Thyroid gland (tissue), 4 donors: ENCODE data around the gene OTC. TPM values are rescaled to one million over a fixed set of nuclear protein-coding genes. Genes with fewer than 3 reads are reported as not detected.
A peak's percentile ranks its signal among the peaks of the same experiment; 100 is the strongest.

ENCODE experiments used
- DNase-seq, 2 donors: peaks; one replicate each; pipeline ENCODE4 v3.0.0-alpha.2; 2019
- H3K27ac ChIP-seq, 3 donors: fragments of 200-600 bp; sonication (generic); 1 replicate in 2 of 3; 2 replicates in 1 of 3; pipeline ENCODE4 v1.5.1; 2016 to 2019; ENCODE audit warnings: mild to moderate bottlenecking in 1 of 3, moderate library complexity in 1 of 3
- H3K27me3 ChIP-seq: fragments of 200-600 bp; sonication (generic); one replicate; pipeline ENCODE4 v1.5.1; 2019
- H3K36me3 ChIP-seq, 2 donors: fragments of 200-600 bp; sonication (generic); one replicate each; pipeline ENCODE4 v1.5.1; 2016 to 2019
- H3K4me1 ChIP-seq, 2 donors: fragments of 200-600 bp; sonication (generic); one replicate each; pipeline ENCODE4 v1.5.1; 2017 to 2019
- H3K4me3 ChIP-seq, 3 donors: fragments of 200-600 bp; sonication (generic); replicated peaks in 1 of 3; 1 replicate in 2 of 3; 2 replicates in 1 of 3; pipeline ENCODE4 v1.5.1; 2016; ENCODE audit warnings: mild to moderate bottlenecking in 1 of 3
- H3K9me3 ChIP-seq: fragments of 200-600 bp; sonication (generic); one replicate; pipeline ENCODE4 v1.5.1; 2017
- CTCF ChIP-seq, 6 experiments: fragments of 200-600 bp in 3 of 6; fragments of 450-650 bp in 3 of 6; sonication (generic) in 3 of 6; IDR thresholded peaks; one replicate each; pipeline ENCODE4 v1.5.1; 2016 to 2019; ENCODE audit warnings: antibody characterized with exemption in 6 of 6, mild to moderate bottlenecking in 2 of 6, inconsistent platforms in 1 of 6, moderate library complexity in 1 of 6
- POLR2A ChIP-seq, 2 donors: fragments of 450-650 bp; IDR thresholded peaks; one replicate each; pipeline ENCODE4 v1.6.1; 2017; ENCODE audit warnings: antibody characterized with exemption in 2 of 2, mild to moderate bottlenecking in 2 of 2, moderate library complexity in 1 of 2
- WGBS, 2 donors: methylation state at CpG; one replicate each; pipeline ENCODE4 v1.1.5; 2017; 5-methylcytosine and 5-hydroxymethylcytosine counted together
- intact Hi-C: fragments of 100-400 bp; cut with DNase I; formaldehyde crosslinking; loops from one replicate; pipeline ENCODE4 v1.15.1; 2023
- small RNA-seq: library from RNA; depleted of rRNA; stranded (forward); fragments of <200 nt; gene quantifications from one replicate; pipeline ENCODE3, GENCODE V24; 2016
- total RNA-seq, 4 donors: library from RNA; depleted of rRNA; stranded (reverse); fragments of >200 nt; gene quantifications; one replicate each; pipeline ENCODE4 v1.2.3, GENCODE V29; 2016

Gene OTC
- total RNA-seq, 4 donors from 2014 or later: 0.33 to 1.2 TPM; not detected in 2

- no peak for DNase-seq
- TF ChIP-seq CTCF (IDR thresholded peaks at IDR 0.05) (no peak), POLR2A (IDR thresholded peaks at IDR 0.05) (no peak)
- Histone ChIP-seq H3K36me3 (no peaks in the 10 kb centered on the region), H3K27ac (no peak overlapping the region), H3K4me3 (no peak overlapping the region), H3K9me3 (no peaks in the 10 kb centered on the region), H3K27me3 (no peaks in the 10 kb centered on the region), H3K4me1 (no peaks in the 10 kb centered on the region)
- intact Hi-C loops: no loop called here
Observed at GRCh38 chrX:38452603-38453002, 100.2 kb downstream of the OTC start.

GRCh38 chrX:38458071-38458470 is 105.7 kb downstream of the OTC start:
- Histone ChIP-seq H3K36me3 (no peaks in the 10 kb centered on the region), H3K9me3 (no peaks in the 10 kb centered on the region), H3K4me3 (no peak overlapping the region), H3K27me3 (no peaks in the 10 kb centered on the region), H3K27ac (no peak overlapping the region), H3K4me1 (no peaks in the 10 kb centered on the region)
- no peak for DNase-seq
- TF ChIP-seq POLR2A (IDR thresholded peaks at IDR 0.05) (no peak), CTCF (IDR thresholded peaks at IDR 0.05) (peak in 4 of 6 experiments; percentile 34 to 54 (median 46))
- 70 to 88% methylated on average over 1 of the region's 1 CpG for WGBS, 2 donors
- intact Hi-C loops: loop anchor here (5.0 kb wide), 1 partner anchor 194 kb away; no protein-coding TSS in a partner anchor

GRCh38 chrX:38462257-38462656 is 109.9 kb downstream of the OTC start:
- no peak for DNase-seq
- intact Hi-C loops: no loop called here
- no peaks in the 10 kb centered on the region for H3K4me1 ChIP-seq
- H3K27me3 ChIP-seq: no peaks in the 10 kb centered on the region
- no peak overlapping the region for H3K27ac ChIP-seq
- TF ChIP-seq POLR2A (IDR thresholded peaks at IDR 0.05) (no peak), CTCF (IDR thresholded peaks at IDR 0.05) (no peak)
- H3K4me3 ChIP-seq: no peak overlapping the region
- H3K36me3 ChIP-seq: no peaks in the 10 kb centered on the region
- no peaks in the 10 kb centered on the region for H3K9me3 ChIP-seq

GRCh38 chrX:38465686-38466085 is 113.3 kb downstream of the OTC start:
- H3K4me3 ChIP-seq: no peak overlapping the region
- no peaks in the 10 kb centered on the region for H3K27me3 ChIP-seq
- H3K9me3 ChIP-seq: no peaks in the 10 kb centered on the region
- WGBS, 2 donors: 94 to 96% methylated on average over 1 of the region's 1 CpG
- H3K36me3 ChIP-seq: no peaks in the 10 kb centered on the region
- H3K4me1 ChIP-seq: no peaks in the 10 kb centered on the region
- no peak overlapping the region for H3K27ac ChIP-seq
- TF ChIP-seq CTCF (IDR thresholded peaks at IDR 0.05) (no peak), POLR2A (IDR thresholded peaks at IDR 0.05) (no peak)
- DNase-seq: no peak
- intact Hi-C loops: no loop called here

- Histone ChIP-seq H3K4me3 (no peak overlapping the region), H3K9me3 (no peaks in the 10 kb centered on the region), H3K4me1 (no peaks in the 10 kb centered on the region), H3K27ac (no peak overlapping the region), H3K36me3 (no peaks in the 10 kb centered on the region), H3K27me3 (no peaks in the 10 kb centered on the region)
- no peak for DNase-seq
- no peak for TF ChIP-seq POLR2A (IDR thresholded peaks at IDR 0.05)
- TF ChIP-seq CTCF (IDR thresholded peaks at IDR 0.05): no peak
- intact Hi-C loops: no loop called here
- 92 to 96% methylated on average over 6 of the region's 6 CpGs for WGBS, 2 donors
Observed at GRCh38 chrX:38468563-38469157, 116.3 kb downstream of the OTC start.

Small RNA genes within 50 kb of the gene (small RNA-seq; reads per million reads assigned to genes)
- not detected for gene RF00322

Other genes starting within 250 kb of the OTC start
- gene SRPX, start 131.7 kb upstream of the OTC start, total RNA-seq: 100 to 1,000 TPM in 2 of 4 donors, 10 to 100 TPM in 2; 47.5 to 135 (median 107) TPM
- gene RPGR, start 25.1 kb upstream of the OTC start, total RNA-seq: 10 to 100 TPM; 22.6 to 51.2 (median 35.4) TPM
- gene TSPAN7, start 208.9 kb downstream of the OTC start, total RNA-seq: 10 to 100 TPM; 38.1 to 66.2 (median 55.2) TPM